Renal cortical epithelial cell (primary cell): ENCODE results near the gene ACADVL. TPM values are rescaled to one million over a fixed set of nuclear protein-coding genes. Genes with fewer than 3 reads are reported as not detected.
"Not testable (repeated sequence)": the region's sequence is repeated elsewhere in the genome, so short reads cannot be mapped to it uniquely, and the experiment has no call there.

ENCODE experiments used
- DNase-seq: peaks from one replicate; pipeline ENCODE4 v3.0.0-alpha.2; 2011; ENCODE audit warnings: low read depth
- total RNA-seq: library from RNA; depleted of rRNA; stranded (reverse); fragments of >200 nt; gene quantifications from 2 replicates; pipeline ENCODE4 v1.2.3, GENCODE V29; 2014

The ACADVL gene
- total RNA-seq, 1 donor from 2014 or later, result 307 TPM

DNA sequence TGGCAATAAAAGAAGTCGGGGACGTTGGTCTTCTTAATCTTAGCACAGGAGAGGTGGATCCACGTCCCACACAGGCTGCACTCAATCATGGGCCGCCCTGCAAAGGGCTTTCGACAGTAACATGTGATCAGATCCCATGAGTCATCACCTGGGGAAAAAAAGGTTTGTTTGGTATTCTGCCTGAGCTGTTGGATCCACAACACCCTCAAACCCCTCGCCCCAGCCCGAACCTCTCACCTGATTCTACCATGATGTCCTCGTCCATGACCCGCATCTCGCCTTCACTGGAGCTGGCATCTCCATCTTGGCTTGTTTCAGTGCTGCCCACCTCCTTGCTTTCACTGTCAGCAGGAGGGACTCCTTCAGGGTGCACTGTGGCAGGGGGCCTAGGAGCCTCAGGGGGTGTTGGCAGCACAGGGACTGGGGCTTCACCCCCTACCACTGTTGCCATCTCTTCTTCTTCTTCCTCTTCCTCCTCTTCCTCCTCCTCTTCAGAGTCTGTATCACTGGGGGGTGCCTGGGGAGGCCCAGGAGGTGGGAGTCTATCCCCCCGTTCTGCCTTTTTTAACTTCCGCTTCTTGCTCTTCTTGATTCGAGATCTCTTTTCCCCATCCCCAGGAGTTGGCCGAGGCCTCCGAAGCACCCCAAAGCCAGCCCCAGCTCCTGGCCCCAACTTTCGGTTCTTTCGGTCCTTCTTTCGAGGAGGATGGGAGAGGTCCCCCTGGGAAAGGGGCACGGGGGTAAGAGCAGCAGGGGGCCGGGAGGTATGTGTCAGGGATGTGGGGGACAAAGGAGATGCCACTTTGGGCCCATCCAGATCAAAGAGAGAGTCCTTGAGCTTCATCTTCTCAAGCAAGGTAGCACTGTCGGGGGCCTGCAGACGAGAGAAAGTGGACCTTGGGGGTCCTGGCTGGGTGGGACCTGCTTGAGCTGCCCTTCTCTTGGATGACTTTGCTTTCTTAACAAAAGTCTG lies 16.2 kb downstream of the ACADVL start:
- DNase-seq, result peak; percentile 58

DNA sequence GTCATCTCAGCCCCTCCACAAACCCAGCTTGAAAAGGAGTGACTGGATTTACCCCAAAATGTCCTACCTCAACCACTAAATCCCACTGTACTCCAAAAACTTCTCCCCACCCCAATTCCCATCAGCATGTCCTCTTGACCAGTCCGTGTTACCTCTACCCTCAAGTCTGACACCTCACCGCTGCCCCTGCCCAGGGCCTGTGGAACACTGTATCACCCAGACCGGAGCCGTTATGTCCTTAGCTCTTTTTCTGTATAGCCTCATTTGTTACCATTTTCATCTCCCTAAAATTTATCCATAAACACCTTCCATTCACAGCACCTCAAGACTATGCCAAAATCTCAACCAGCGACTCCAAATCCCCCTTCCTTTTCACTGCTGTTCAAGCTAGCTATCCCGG lies 17.1 kb downstream of the ACADVL start:
- DNase-seq, result no peak

DNA sequence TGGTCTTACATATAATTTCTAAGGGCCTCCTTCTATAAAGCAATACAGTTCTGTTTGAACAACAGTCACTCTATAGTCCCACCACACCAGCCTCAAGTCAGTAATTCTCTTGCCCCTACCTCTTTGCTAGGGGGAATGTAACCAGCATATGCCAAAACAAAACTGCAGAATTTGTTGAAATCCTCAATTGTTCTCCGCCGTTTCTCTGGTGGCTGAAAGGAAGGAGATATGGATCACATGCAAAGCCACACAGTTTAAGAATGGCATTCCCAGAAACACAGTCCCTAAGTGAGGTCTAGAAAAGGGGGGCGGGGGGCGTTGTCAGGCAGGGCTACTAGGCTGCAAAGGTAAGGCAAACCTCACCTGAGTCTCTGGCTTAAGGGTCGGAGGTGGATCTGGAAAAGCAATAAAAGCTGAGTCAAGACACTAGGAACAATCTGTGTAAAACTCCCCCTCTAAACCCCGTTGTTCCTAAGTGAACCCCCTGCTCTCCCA lies 17.6 kb downstream of the ACADVL start:
- DNase-seq, result no peak

DNA sequence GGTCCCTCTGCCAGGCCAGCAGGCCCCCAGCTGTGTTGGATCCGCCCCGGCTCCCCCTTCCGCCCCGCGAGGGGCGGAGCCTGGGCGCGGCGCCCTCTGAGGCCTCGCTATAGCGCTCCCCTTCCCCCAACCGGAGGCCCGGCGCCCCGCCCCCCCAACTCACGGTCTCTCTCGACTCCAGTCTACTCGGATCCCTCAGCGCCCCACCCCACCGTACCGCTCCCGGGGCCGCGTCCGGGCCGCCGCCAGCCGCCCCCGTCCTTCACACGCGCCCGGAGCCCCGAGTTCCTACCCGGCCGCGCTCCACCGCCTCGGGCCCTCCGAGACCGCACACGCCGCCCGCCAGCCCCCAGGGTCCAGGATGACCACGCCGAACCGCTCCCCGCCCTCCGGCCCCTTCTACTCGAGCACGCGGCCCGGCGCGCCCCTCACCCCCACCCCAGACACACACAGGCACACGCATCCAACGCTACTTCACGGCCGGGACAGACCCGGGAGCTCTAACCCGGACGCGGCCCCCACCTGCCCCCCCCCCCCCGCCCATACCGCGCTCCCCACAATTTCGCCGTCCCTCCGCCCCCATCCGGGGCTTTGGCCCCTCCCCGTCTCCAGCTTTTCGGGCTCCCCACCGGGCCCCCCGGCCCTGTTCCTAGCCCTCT lies 18.2 kb downstream of the ACADVL start:
- no peak for DNase-seq

DNA sequence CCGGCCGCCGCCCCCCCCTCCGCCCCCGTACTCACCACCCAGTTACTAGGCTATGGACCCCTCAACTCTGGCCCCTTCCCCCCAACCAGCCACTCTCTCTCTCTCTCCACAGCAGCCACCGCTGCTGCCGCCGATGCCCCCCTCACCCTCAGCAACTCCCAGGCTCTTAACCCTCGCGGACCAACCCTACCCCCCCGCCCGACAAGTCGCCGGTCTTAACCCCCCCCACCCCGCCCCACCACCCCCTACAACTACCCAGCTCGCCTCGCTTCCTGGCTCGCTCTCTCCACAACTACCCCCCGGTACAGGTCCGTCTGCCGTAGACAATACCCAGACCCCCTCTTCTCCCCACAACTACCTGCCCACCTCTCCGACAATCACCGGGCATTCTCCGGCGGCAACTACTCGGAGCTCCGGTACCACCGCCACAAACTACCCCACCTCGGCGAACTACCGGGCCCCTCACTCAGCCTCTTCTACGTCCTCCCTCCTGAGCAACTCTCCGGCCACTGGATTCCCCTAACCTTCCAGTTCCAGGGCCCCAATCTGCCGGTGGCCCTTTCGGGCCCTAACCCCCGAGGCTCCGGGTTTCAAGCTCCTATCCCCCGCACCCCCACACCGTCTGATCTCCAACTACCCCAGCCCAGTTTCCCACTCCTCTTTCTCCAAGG lies 18.8 kb downstream of the ACADVL start:
- no peak for DNase-seq

DNA sequence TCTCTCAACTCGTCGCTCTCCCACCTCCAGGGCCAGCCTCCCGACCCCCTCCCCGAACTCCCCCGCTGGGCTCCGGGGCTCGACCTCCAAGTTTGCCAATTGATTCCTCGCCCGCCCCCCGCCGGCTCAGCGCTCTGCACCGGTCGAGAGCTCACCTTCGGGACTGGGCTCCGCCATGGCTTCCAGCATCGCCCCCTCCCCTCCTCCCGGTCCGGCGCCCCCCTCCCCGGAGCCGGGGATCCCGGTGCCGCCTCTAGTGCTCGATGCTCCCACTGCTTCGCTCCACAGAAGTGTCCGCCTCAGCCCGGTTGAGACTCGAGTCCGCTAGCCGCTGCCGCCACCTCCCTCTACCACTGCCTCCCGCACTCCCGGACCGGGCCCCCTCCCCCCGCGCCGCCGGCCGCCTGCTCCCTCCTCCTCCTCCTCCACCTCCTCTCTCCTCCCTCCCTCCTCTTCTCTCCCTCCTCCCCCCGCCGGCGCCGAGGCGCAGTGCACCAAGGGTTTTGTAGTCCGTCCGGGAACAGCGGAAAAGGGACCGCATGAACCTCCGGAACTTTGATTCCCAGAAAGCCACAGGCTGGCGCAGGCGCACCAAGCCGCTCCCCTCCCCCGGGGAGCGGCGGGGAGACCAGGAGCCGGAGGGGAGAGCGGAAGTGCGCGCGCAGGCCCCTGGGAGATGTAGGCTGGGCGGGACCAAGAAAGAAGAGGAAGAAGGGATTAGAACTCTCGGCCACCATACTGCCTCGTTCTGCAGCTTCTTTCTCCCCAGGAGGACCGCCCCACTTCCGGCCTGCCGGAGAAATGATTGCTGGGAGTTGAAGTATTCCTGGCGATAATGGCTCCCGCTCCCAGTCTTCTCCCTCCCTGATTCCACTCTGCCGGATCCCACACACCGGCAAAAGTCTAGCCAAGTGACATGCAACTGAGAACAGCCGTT lies 19.6 kb downstream of the ACADVL start, which contains the start of gene PHF23:
PHF23 (minus strand) TSS at position 367 of the 937 bp plus-strand sequence; CDS start at position 189, 178 bp downstream.
- peak; percentile 98 for DNase-seq

DNA sequence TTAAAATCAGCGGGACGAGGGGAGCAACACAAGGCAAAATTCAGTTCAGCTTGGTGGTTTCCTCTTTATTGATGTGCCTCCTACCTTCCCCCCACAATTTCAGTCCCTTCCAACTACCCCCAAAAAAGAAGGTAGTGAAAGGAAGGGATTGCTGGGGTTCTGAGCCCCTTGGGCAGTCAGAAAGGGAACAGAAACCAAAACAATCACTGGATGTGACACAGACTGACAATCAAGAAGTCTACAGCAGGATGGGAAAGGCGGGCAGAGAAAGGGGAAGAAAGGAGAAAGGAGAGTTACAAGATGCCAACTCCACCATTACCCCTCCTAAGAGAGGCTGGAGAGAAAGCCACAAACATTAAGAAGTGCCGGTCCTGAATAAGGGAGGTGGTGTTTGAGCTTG lies 20.6 kb downstream of the ACADVL start:
- DNase-seq, result no peak

DNA sequence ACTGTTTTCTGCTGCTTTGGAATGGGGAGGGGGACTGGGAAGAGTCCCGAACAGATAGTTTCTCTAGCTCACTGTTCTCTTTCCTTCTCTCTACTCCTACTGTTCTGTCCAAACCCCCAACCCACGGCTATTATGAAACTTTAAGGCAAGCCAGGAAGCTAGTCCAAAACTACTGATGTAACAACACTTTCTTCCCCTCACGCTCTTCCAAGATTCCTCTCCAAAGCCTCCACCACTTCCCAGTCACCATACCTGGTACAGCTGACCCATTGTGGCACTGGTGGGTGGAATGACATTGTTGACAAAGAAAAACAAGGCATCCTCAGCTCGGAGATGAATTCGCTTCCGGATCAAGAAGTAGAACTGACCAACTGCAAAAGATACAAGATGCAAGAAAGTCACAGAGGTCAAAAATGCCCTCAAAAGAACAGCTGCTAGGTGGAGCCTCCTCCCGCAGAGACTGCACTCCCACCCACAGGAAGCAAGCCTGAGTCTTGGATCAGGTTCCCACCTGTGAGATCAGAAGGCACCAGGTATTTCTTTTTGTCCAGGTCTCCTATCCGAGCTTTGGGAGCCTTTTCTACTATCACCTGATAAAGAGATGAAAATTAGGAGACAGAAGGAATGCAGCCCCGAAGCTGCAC lies 21.5 kb downstream of the ACADVL start:
- DNase-seq, result no peak

DNA sequence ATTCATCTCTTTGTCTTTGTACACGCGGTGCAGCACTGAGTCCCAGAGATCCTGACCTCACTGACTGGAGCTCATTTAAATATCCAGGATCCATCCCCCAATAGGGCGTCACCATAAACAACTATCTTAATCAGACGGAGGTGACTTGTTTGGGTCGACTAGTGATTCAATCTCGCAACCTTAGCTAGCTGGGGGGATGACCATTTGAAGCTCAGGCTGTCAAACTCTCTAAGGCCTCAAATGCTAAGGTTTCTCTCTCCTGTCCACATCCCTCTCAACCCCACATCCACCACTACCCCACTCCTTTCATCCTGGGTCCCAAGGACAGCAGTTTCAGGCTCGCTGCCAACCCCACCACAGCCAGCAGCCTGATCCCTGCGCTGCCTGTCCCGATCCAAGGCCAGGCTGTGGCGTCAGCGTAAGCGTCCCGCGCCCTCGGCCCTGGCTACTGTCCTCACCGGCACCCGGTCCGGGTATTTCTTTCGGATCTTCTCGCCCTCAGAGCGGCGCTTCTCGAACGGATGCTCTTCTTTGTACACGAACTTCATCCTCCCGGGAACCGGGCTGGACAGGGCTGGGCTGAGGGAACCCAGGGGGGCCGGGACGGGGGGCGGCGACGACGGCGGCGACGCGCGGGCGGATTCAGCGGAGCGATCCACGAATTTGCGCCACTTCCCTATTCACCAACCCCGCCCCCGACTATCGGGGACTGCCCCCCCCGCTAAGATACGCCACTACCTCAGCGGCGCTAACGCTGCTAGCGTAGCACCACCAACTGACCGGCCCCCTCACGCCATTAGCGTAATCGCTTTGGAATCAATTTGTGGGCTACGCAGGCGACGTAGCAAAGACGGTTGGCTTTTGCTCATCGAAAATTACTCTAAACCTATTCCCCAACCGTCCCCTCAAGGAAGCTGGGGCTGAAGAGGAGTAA lies 22.3 kb downstream of the ACADVL start, which contains the start of gene GABARAP:
GABARAP (minus strand) TSS at position 667 of the 934 bp plus-strand sequence; CDS start at position 548, 119 bp downstream.
- peak; percentile 71 for DNase-seq

DNA sequence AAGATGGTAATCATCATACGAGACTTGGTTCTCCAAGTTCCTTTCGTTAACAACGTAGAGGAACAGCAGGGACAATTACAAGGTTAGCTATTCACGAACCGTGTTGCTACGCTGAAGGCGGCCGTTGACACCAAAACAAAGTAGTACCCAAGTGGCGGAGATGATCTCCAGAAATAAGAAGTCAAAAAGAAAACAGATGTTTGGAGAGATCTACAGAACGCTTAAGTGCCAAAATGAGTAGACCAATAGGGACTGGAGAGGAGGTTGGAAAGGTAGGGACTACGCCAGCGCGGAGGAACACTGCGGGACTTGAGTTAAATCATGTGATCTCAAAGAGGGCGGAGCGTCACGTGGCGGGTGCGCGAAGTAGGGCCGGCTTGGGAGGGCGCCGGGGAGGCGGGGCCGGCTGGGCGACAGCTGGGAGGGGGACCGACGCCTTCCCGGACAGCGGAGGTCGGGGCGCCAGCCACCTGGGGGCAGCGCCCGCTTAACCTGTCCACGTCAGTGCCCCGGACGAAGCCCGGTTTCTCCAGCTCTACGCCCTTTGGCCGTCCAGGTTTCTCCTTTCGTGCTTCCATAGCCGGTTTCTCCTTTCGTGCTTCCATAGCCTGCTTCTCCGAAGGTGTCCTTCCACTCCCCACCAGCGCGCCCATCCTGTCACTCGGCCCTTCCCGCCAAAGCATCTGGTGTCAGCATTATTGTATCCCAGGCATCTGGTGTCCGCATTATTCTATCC lies 23.1 kb downstream of the ACADVL start:
- DNase-seq, result peak; percentile 84

DNA sequence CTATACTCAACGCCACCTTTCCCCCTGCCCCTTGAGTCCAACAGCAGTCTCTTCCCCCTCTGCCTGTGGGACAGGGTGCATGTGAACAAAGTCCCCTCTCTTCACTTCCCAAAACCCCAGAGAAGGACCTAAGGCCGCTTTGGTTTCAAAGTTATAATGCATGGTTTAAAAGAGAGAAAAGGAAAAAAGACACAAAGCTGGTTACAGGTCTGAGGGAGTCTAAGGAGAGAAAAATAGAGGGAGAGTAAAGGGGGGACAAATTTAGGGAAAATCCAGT lies 23.7 kb downstream of the ACADVL start:
- no peak for DNase-seq

DNA sequence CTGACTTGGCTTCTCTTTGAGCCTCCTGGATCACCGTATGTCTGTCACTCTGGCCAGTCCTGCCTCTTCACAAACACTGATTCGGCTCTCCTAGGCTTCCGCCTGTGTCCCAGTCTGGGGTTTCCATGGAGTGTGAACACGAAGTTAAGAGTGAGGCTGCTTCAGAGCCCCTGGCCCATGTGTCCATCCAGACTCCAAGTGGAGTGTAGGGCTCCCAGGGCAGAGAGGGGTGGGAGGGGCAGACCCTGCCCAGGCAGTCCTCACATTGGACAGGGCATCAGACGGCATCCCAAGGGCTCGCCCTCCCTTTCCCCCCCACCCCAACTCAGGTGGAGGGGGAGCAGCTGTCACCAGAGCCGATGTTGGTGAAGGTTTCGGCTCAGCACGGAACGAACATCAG lies 24.1 kb downstream of the ACADVL start:
- DNase-seq, result not testable (repeated sequence)

DNA sequence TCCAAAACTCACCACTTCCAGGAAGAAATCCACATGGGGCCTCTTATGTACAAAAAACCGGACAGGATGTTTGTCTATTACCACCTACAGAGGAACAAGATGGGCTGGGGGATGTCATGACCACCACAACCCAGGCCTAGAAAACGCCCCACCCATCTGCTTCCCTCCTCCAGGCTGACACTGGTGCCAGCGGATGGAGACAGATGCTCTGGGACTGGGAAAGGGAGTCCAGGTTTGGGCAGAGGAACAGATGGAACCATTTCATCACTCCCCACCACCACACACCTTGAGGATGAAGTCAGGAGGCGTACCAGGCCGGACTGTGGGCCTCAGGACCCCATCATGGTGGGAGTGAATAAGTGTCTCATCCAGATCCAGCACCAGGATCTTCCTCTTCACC lies 27.0 kb downstream of the ACADVL start:
- no peak for DNase-seq

DNA sequence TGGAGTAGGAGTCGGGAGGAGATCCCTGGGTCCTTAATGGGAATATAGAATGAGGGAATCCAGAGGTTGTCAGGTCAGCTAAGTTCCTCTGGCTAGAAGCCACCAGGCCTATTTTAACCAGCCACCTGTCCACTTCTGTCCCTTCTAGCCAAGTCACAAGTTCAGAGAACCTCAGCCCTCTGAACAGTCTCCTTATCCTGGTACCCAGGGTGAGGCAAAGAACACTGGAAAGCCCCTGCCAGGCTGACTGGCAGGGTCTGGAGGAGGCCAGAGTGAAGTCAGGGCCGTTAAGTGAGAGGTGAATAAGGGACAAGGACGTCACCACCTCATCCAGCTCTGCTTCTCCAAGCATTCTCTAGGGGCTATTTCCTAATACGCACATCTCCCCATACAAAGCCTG lies 29.1 kb downstream of the ACADVL start:
- no peak for DNase-seq

DNA sequence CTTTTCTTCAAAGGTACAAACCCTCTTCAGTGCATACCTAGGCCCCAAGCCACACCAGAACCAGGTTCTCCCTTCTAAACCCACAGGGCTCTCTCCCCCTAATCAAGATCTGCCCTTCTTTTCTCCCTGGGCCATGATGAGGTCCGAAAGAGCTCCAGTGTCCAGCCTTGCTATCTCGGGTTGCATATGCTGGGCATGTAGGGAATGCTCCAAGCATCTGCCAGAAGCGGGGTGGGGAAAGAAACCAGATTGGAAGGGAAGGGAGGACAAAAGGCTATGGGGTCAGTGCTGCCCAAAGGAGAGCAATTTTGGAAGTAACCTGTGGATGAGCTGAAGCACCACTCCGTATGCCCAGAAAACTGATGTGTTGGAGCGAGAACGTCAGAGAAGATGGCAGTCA lies 29.5 kb downstream of the ACADVL start:
- DNase-seq, result no peak

DNA sequence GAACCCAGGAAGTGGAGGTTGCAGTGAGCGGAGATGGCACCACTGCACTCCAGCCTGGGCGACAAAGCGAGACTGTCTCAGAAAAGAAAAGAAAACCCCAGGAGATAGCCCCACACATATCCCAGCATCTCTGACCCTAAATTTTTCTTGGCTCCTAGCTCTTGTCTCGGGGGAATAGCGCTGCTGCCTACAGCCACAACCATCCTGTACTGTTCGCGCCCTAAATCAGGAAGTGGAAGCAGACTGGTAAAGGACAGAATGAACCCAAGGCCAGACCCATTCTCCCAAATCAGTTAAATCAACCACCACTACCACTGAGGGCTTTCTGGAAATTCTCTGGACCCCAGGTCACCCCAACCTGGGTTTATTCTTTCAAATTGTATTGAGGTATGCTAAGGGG lies 30.1 kb downstream of the ACADVL start:
- no peak for DNase-seq

DNA sequence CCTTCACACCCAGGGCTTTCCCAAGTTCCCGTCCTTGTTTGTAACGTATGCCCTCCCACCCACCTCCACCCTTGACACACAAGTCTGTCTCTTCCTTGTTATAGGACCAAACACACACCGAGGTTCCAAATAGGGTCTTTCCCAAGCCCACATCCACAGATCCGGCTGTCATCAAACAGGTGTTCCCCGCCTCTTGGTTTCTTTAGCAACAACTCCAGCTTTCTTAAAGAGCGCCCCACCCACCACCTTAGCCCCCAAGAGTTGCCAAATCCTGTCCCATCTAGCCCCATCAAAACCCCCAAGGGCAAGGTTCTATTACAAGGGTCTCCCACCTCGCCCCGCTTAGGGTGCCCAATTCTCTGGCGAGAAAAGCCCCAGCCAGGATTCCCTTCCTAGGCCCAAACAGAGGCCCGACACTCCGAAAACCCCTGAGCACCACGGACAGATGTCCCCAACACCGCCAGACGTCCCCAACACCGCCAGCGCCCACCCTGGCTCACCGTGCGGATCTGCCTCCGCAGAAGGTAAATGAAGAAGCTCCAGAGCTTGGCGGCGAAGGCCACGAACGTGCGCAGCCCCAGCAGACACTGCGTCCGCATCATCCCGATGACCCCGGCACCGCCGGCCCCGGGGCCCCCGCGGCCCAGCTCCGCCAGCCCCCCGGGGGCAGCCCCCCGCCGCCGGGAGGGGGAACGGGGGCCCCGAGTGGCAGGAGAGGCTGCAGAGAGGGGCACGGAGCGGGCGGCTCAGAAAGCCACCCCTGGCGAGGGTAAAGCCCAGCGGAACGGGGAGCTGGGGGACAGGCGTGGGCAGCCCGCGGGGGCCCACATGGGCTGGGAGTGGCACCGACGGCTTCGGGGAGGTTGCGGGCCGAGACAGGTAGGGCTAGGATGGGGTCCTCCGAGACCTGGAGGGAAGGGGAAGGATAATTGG lies 31.2 kb downstream of the ACADVL start:
- DNase-seq, result no peak
